ACC112 (cell line): Measurements from ENCODE around the gene RRAS2.

ENCODE experiments used
- H2AFZ ChIP-seq: fragments of 200-600 bp; sonication (generic); one replicate; pipeline ENCODE4 v1.6.0; 2017; ENCODE audit warnings: antibody characterized with exemption, low read length; ENCODE audit not compliant: unreplicated experiment
- H3K27ac ChIP-seq: fragments of 200-600 bp; sonication (generic); 2 replicates; pipeline ENCODE4 v1.5.1; 2014; ENCODE audit warnings: low read depth, mild to moderate bottlenecking, antibody characterized with exemption, low read length, moderate library complexity
- H3K27me3 ChIP-seq: fragments of 200-600 bp; sonication (generic); 2 replicates; pipeline ENCODE4 v1.6.1; 2014; ENCODE audit warnings: mild to moderate bottlenecking, antibody characterized with exemption, low read length, moderate library complexity, mixed read lengths; ENCODE audit not compliant: insufficient read depth
- H3K36me3 ChIP-seq: fragments of 200-600 bp; sonication (generic); 2 replicates; pipeline ENCODE4 v1.6.1; 2016; ENCODE audit warnings: mild to moderate bottlenecking, antibody characterized with exemption, low read length, moderate library complexity, mixed read lengths; ENCODE audit not compliant: insufficient read depth
- H3K4me1 ChIP-seq: fragments of 200-600 bp; sonication (generic); one replicate; pipeline ENCODE4 v1.6.1; 2016; ENCODE audit warnings: low read length, mixed read lengths; ENCODE audit not compliant: insufficient read depth, unreplicated experiment, control insufficient read depth
- H3K4me3 ChIP-seq: fragments of 200-600 bp; sonication (generic); 2 replicates; pipeline ENCODE4 v1.5.1; 2014; ENCODE audit warnings: mild to moderate bottlenecking, low read depth, low read length
- H3K79me2 ChIP-seq: fragments of 200-600 bp; sonication (generic); one replicate; pipeline ENCODE4 v1.6.0; 2016; ENCODE audit warnings: low read length; ENCODE audit not compliant: control insufficient read depth, unreplicated experiment, insufficient read depth

RRAS2 gene

DNA sequence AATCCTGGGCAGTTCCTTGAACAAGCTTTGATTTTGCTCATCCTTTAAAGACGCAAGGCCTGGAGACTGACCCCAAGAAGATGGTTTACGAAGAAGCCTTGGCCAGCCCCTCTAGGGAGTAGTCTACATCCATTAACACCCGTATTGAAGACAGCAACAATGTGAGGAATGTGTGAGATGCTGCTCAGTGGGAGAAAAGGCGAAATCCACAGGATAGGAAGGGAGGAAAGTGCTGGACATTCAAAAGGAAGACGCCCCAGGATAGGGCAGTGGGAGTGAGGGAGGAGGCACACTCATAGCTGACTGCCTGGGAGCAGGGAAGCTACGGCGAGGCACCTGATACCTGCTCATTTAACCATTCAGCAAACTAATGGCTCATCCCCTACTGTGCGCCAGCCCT is 114.1 kb downstream of the RRAS2 start:
- H3K79me2 ChIP-seq: no peaks in the 10 kb centered on the region
- no peak overlapping the region for H2AFZ ChIP-seq
- H3K27me3 ChIP-seq: peaks cover 40% of the 10 kb centered on the region
- H3K27ac ChIP-seq: no peak overlapping the region
- H3K36me3 ChIP-seq: no peaks in the 10 kb centered on the region
- H3K4me1 ChIP-seq: no peaks in the 10 kb centered on the region
- no peak overlapping the region for H3K4me3 ChIP-seq

DNA sequence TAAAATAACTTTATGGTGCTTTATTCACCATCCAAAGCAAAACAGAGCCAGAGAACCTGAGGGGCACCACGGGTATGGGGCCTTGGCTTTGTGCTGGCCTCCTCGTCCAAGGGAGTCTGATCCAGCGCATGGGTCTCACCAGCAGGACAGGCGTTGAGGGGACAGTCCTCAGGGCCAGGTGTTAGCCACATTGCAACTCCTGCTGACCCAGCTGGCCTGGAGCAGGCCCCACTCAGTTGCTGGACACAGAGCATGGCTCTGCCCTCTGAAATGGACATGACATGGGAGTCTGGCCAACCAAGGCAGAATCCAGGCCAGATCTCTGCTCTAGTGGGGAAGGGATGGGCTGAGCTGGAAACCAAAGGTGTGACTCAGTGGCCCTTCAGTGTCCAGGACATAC is 116.2 kb downstream of the RRAS2 start:
- Histone ChIP-seq H3K79me2 (no peaks in the 10 kb centered on the region), H3K36me3 (no peaks in the 10 kb centered on the region), H2AFZ (no peak overlapping the region), H3K27ac (no peak overlapping the region), H3K4me3 (no peak overlapping the region), H3K4me1 (no peaks in the 10 kb centered on the region), H3K27me3 (peaks cover 46% of the 10 kb centered on the region)

DNA sequence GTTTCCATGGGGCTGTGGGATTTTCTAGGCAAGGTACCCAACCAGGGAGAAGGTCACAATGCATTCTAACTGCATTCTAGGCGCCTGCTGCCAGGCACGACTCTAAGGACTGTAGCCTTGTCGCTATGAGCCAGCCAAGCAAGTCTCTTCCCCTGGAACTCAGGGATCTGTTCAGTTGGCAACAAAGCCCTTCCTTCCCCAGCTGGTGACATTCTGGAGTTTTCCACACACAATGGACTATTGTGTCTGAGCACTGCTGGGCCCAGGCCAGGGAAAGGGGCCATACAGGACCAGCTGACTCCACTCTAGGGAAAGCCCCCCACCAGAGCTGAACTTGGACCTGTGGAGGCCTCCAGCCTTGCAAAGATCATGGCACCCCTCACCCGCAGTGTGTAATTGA is 116.8 kb downstream of the RRAS2 start:
- peaks cover 42% of the 10 kb centered on the region for H3K27me3 ChIP-seq
- H2AFZ ChIP-seq: no peak overlapping the region
- H3K36me3 ChIP-seq: no peaks in the 10 kb centered on the region
- H3K79me2 ChIP-seq: no peaks in the 10 kb centered on the region
- H3K27ac ChIP-seq: no peak overlapping the region
- H3K4me3 ChIP-seq: no peak overlapping the region
- H3K4me1 ChIP-seq: no peaks in the 10 kb centered on the region

DNA sequence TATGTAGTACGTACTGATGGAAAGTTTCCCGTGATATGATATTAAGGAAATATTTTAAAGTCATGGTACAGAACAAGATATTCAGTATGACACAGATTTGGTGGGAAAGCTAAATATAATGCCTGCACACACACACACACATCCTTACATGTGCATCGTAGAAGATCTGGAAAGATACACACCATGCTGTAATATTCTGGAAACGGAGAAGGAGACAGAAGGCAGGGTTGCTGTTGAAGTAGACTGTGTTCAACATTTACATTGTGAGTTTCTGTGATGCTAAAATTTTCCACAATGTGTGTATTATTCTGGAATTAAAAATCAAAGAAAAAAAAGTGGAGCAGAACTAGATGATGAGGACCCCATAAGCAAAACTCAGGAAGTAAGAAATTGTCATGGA is 118.0 kb downstream of the RRAS2 start:
- no peak overlapping the region for H2AFZ ChIP-seq
- H3K27me3 ChIP-seq: peaks cover 39% of the 10 kb centered on the region
- no peak overlapping the region for H3K4me3 ChIP-seq
- H3K79me2 ChIP-seq: no peaks in the 10 kb centered on the region
- no peaks in the 10 kb centered on the region for H3K36me3 ChIP-seq
- H3K4me1 ChIP-seq: no peaks in the 10 kb centered on the region
- H3K27ac ChIP-seq: no peak overlapping the region

DNA sequence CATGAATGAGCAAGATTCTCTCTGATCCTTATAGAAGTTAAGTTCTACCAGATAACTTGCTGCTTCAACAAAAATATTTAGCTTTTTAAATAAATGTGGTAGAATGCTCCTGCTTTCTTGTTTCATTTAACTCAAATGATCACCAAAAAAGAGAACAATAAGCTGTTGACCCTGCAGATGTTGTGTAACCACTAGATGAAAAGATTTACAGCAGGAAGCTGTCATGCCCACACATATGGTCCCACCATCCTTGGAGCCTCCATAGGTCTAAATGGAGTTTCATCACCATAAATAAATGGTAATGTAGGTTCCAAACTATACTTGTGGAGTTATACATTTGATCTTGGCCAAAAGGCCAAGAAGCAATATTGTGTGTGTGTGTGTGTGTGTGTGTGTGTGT is 118.8 kb downstream of the RRAS2 start:
- no peaks in the 10 kb centered on the region for H3K79me2 ChIP-seq
- no peak overlapping the region for H3K27ac ChIP-seq
- H3K36me3 ChIP-seq: no peaks in the 10 kb centered on the region
- no peaks in the 10 kb centered on the region for H3K4me1 ChIP-seq
- H2AFZ ChIP-seq: no peak overlapping the region
- H3K4me3 ChIP-seq: no peak overlapping the region
- peaks cover 39% of the 10 kb centered on the region for H3K27me3 ChIP-seq

DNA sequence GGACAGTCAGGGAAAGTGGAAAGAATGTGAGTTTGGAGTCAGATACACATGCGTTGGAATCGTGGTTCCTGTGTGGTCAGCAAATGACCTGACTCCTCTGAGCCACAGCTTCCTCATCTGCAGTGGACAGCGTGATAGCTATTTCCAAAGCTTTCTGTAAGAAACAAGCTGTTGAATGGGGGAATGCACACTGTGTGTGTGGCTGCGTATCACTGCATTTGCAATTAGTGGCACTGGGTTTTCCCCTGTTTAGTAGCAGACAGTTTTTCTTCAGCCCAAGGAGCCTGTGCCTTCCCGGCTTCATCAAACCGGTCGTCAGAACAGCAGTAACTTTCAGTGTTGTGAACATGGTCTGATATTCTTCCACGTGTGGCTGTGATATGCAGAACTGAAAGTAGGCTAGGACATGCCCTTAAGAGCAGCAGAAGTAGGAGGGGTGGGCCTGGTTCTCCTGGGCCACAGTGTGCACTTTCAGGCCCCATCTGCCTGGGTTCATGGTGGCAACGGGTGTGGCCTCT is 121.5 kb downstream of the RRAS2 start:
- H3K4me3 ChIP-seq: no peak overlapping the region
- peaks cover 51% of the 10 kb centered on the region for H3K27me3 ChIP-seq
- H3K36me3 ChIP-seq: no peaks in the 10 kb centered on the region
- H3K4me1 ChIP-seq: no peaks in the 10 kb centered on the region
- H2AFZ ChIP-seq: no peak overlapping the region
- H3K79me2 ChIP-seq: no peaks in the 10 kb centered on the region
- no peak overlapping the region for H3K27ac ChIP-seq

DNA sequence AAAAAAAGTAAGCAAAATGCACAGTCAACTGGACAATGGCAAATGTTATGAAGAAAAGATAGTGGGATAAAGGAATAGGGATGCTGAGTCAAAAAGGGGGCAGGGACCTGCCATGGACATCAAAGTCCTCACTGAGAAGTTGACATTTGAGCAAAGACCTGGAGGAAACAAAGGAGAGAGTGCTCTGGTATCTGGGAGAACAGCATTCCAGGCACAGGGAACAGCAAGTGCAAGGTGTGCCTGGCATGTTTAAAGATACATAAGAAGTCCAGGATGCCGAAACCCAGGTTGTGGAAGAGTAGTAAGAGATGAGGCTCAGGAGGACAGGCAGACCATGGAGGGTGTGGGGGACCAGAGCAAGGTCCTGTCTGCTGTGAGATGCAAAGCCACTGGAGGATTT is 123.3 kb downstream of the RRAS2 start:
- no peaks in the 10 kb centered on the region for H3K79me2 ChIP-seq
- no peak overlapping the region for H3K27ac ChIP-seq
- H3K36me3 ChIP-seq: no peaks in the 10 kb centered on the region
- peaks cover 52% of the 10 kb centered on the region for H3K27me3 ChIP-seq
- no peak overlapping the region for H3K4me3 ChIP-seq
- H3K4me1 ChIP-seq: no peaks in the 10 kb centered on the region
- H2AFZ ChIP-seq: no peak overlapping the region

DNA sequence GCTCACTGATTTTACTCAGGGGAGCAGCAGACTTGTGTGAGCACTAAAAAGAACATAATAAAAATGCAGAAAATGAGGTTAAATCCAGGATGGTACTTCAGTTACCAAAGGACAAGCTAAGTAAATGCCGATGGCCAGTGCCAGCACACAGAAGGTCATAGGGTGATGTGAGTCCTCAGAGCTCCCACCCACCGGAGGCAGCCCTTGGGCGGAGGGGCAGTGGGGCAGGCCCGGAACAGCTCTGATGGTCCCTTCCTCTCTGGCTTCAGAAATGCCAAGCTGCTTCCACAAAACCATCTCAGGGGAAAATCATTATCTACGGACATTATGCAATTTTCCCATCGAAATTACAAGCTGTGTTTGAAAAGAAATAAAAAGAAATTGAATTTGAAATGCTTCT is 124.5 kb downstream of the RRAS2 start:
- H3K4me3 ChIP-seq: no peak overlapping the region
- no peaks in the 10 kb centered on the region for H3K79me2 ChIP-seq
- no peaks in the 10 kb centered on the region for H3K36me3 ChIP-seq
- H3K27me3 ChIP-seq: peaks cover 51% of the 10 kb centered on the region
- no peak overlapping the region for H3K27ac ChIP-seq
- no peaks in the 10 kb centered on the region for H3K4me1 ChIP-seq
- no peak overlapping the region for H2AFZ ChIP-seq

DNA sequence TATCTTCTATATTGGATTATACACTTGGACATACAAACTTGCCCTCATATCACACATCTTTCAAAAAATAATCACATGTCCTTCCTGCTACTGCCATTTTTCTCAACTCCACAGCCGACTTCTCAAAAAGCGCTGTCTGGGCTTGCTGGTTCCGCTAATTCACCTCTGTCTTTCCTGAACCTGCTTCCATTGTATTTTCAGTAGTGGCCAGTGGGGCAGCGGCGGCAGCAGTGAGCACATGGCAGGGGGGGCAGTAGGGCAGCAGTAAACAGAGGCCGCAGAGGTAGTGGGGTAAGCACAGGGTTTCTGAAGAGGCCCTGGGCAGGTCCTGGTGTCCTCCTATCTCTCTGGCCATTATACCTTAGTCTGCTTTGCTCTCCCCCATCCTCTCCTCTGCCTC is 126.3 kb downstream of the RRAS2 start:
- H3K36me3 ChIP-seq: no peaks in the 10 kb centered on the region
- peaks cover 38% of the 10 kb centered on the region for H3K27me3 ChIP-seq
- H3K27ac ChIP-seq: no peak overlapping the region
- H2AFZ ChIP-seq: no peak overlapping the region
- H3K79me2 ChIP-seq: no peaks in the 10 kb centered on the region
- H3K4me3 ChIP-seq: no peak overlapping the region
- no peaks in the 10 kb centered on the region for H3K4me1 ChIP-seq

DNA sequence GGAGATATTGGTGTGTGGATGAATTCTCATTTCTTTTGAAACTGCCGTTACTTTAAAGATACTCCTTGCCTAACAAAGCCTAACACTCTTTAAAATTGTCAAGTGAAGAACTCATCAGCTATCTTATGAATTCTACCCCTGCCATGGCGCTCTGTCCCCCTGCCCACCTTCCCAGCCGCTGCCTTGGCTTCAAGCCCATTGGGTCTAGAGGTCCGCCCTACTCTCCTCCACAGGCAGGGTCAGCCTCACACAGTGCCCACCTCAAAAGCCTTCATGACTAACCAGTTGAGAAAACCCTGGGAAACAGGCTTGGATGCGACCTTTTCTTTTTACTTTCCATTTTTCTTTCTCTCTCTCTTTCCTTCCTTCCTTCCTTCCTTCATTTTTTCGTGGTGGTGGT is 128.6 kb downstream of the RRAS2 start:
- Histone ChIP-seq H3K79me2 (no peaks in the 10 kb centered on the region), H3K4me1 (no peaks in the 10 kb centered on the region), H3K4me3 (no peak overlapping the region), H2AFZ (no peak overlapping the region), H3K27ac (no peak overlapping the region), H3K27me3 (peaks cover 25% of the 10 kb centered on the region; the same call in 1 of the 2 replicates), H3K36me3 (no peaks in the 10 kb centered on the region)

DNA sequence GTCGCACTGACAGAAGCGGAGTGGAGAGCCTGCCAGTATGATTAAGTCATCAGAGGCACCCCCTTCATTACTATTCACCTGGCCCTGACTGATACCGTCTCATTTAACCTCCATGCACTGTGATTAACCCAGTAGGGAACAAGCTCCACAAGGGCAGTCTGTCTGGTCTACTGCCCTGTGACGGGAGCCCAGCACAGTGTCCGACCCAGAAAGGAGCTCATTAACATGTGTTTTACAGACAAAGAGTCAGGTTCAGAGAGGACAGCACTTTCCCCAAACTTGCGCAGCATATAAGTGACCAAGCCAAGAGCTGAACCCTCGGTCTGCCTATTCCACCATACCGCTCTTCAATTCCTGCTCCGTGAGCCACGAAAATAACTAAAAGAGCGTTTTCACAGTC is 129.5 kb downstream of the RRAS2 start:
- no peak overlapping the region for H2AFZ ChIP-seq
- no peaks in the 10 kb centered on the region for H3K79me2 ChIP-seq
- H3K4me3 ChIP-seq: no peak overlapping the region
- H3K4me1 ChIP-seq: no peaks in the 10 kb centered on the region
- no peaks in the 10 kb centered on the region for H3K36me3 ChIP-seq
- peaks cover 18% of the 10 kb centered on the region; the same call in 1 of the 2 replicates for H3K27me3 ChIP-seq
- H3K27ac ChIP-seq: no peak overlapping the region
